Fibroblast of lung (primary cell): ENCODE data around the gene TFAP2E. TPM values are rescaled to one million over a fixed set of nuclear protein-coding genes. Genes with fewer than 3 reads are reported as not detected.

Experiments used
- DNase-seq, 2 donors: peaks; one replicate each; pipeline versions ENCODE4 v3.0.0 to v3.0.0-alpha.2; 2010; ENCODE audit warnings: low read depth in 2 of 2
- H2AFZ ChIP-seq: 2 replicates; pipeline ENCODE4 v1.5.1; 2012; ENCODE audit warnings: low read length, control low read depth, inconsistent platforms
- H3K27ac ChIP-seq: 2 replicates; pipeline ENCODE4 v1.5.1; 2011; ENCODE audit warnings: low read length, control low read depth; ENCODE audit not compliant: insufficient read depth
- H3K27me3 ChIP-seq: 2 replicates; pipeline ENCODE4 v1.5.1; 2011; ENCODE audit warnings: mild to moderate bottlenecking, low read length; ENCODE audit not compliant: control insufficient read depth, insufficient read depth
- H3K36me3 ChIP-seq: 2 replicates; pipeline ENCODE4 v1.5.1; 2011; ENCODE audit warnings: low read length; ENCODE audit not compliant: control insufficient read depth, insufficient read depth
- H3K4me1 ChIP-seq: 2 replicates; pipeline ENCODE4 v1.5.1; 2011; ENCODE audit warnings: low read length; ENCODE audit not compliant: control insufficient read depth, insufficient read depth; ENCODE audit errors: extremely low read depth
- H3K4me2 ChIP-seq: 2 replicates; pipeline ENCODE4 v1.5.1; 2011; ENCODE audit warnings: low read length, control low read depth; ENCODE audit not compliant: insufficient read depth; ENCODE audit errors: extremely low read depth
- H3K4me3 ChIP-seq, 4 experiments: fragments of 200-600 bp in 1 of 4; sonication (generic) in 1 of 4; replicated peaks in 1 of 4; 2 replicates each; pipeline ENCODE4 v1.5.1; 2011 to 2016; ENCODE audit warnings: low read length in 4 of 4, low read depth in 3 of 4, mild to moderate bottlenecking in 3 of 4, control low read depth in 2 of 4, inconsistent platforms in 1 of 4, mixed read lengths in 1 of 4; ENCODE audit not compliant: insufficient read depth in 1 of 4; ENCODE audit errors: control extremely low read depth in 1 of 4
- H3K79me2 ChIP-seq: 2 replicates; pipeline ENCODE4 v1.5.1; 2012; ENCODE audit warnings: mild to moderate bottlenecking, low read length, inconsistent platforms; ENCODE audit not compliant: control insufficient read depth, insufficient read depth
- H3K9ac ChIP-seq: 2 replicates; pipeline ENCODE4 v1.5.1; 2011; ENCODE audit warnings: mild to moderate bottlenecking, low read length, control low read depth; ENCODE audit not compliant: insufficient read depth
- H3K9me3 ChIP-seq: 2 replicates; pipeline ENCODE4 v1.5.1; 2012; ENCODE audit warnings: low read depth, low read length; ENCODE audit not compliant: control insufficient read depth, insufficient read depth
- H4K20me1 ChIP-seq: 2 replicates; pipeline ENCODE4 v1.5.1; 2011; ENCODE audit warnings: low read length; ENCODE audit not compliant: control insufficient read depth, insufficient read depth; ENCODE audit errors: extremely low read depth
- EZH2 ChIP-seq: IDR thresholded peaks from 2 replicates; pipeline ENCODE4 v1.5.1; 2012; ENCODE audit warnings: low read length, control low read depth, mild to moderate bottlenecking; ENCODE audit errors: missing control alignments
- polyA plus RNA-seq, 2 donors: library from polyadenylated mRNA; depleted of rRNA in 1 of 2; stranded (reverse) in 1 of 2; unstranded in 1 of 2; fragments of >200 nt; gene quantifications; 2 replicates each; pipeline ENCODE4 v1.2.1, GENCODE V29; 2011 to 2012; ENCODE audit warnings: missing spikeins in 1 of 2
- total RNA-seq: library from RNA; depleted of rRNA; stranded (reverse); fragments of >200 nt; gene quantifications from 2 replicates; pipeline ENCODE4 v1.2.1, GENCODE V29; 2014
- TF ChIP-seq, protein P1 (sequence below), 2 donors: IDR thresholded peaks in 1 of 2; conservative IDR thresholded peaks in 1 of 2; 1 replicate in 1 of 2; 2 replicates in 1 of 2; pipeline ENCODE4 v1.5.1; 2011 to 2012; ENCODE audit warnings: low read length in 2 of 2, control low read depth in 1 of 2, inconsistent platforms in 1 of 2, low read depth in 1 of 2, mild to moderate bottlenecking in 1 of 2

TFAP2E gene
- total and polyA plus RNA-seq, 2 donors (not counting 1 experiment from before 2014, with no cell fraction given), result 0.17 to 0.83 TPM

DNA sequence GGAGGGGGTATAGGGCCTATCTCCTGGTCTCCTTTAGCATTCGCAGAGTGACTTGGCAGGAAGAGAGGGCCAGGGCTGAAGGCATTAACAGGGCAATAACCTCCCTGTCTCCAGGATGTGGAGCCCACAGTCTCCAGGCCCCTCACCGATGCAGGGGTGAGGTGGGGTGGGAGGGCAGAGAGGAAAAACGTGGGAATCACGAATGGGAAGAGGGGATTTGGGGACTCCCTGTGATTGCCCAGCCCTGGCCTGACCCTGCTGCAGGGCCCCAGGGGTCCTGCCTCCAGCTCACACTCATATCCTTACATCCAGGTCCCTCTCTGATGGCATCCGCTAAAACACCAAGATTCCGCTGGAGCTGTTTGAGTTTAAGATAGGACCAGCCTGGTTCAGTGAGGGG lies 14.6 kb downstream of the TFAP2E start:
- Histone ChIP-seq H3K4me3 (no peak overlapping the region), H3K9me3 (no peaks in the 10 kb centered on the region), H3K27me3 (no peaks in the 10 kb centered on the region), H3K36me3 (no peaks in the 10 kb centered on the region), H3K9ac (no peak overlapping the region), H2AFZ (no peak overlapping the region), H4K20me1 (no peaks in the 10 kb centered on the region), H3K27ac (no peak overlapping the region), H3K79me2 (no peaks in the 10 kb centered on the region), H3K4me2 (no peak overlapping the region), H3K4me1 (no peaks in the 10 kb centered on the region)
- TF ChIP-seq EZH2, result no peak
- TF ChIP-seq, protein P1, sequence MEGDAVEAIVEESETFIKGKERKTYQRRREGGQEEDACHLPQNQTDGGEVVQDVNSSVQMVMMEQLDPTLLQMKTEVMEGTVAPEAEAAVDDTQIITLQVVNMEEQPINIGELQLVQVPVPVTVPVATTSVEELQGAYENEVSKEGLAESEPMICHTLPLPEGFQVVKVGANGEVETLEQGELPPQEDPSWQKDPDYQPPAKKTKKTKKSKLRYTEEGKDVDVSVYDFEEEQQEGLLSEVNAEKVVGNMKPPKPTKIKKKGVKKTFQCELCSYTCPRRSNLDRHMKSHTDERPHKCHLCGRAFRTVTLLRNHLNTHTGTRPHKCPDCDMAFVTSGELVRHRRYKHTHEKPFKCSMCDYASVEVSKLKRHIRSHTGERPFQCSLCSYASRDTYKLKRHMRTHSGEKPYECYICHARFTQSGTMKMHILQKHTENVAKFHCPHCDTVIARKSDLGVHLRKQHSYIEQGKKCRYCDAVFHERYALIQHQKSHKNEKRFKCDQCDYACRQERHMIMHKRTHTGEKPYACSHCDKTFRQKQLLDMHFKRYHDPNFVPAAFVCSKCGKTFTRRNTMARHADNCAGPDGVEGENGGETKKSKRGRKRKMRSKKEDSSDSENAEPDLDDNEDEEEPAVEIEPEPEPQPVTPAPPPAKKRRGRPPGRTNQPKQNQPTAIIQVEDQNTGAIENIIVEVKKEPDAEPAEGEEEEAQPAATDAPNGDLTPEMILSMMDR (conservative IDR thresholded peaks at IDR 0.05 in 1 of 2, IDR thresholded peaks at IDR 0.05 in 1 of 2; ENCODE audit: low read depth in 1 of 2, low read length in 2 of 2), result no peak
- no peak for DNase-seq

DNA sequence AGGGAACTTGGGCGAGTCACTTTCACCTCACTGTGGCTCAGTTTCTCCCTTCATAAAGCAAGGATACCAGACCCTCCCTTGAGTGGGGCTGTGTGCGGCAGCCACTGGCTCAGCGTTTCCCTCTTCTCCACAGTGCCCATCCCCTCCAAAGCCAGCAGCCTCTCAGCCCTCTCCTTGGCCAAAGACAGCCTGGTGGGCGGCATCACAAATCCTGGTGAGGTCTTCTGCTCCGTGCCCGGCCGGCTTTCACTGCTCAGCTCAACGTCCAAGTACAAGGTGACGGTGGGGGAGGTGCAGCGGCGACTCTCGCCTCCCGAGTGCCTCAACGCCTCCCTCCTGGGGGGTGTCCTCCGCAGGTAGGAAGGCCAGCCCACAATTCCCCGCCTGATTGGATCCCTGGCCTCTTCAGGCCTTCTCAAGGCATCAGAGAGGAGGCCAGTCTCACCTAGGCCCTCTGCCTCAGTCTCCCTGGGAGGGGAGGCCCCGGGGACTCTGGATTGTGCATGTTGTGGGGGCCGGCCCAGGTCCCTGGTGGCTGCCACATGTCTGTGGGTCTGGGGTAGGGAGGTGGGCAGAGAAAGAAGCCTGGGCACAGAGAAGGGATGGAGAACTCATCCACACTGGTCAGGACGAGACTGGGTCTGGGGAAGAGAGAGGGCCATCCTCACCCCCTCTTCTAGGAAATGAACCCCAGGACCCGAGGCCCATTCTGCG lies 15.2 kb downstream of the TFAP2E start:
- no peaks in the 10 kb centered on the region for H4K20me1 ChIP-seq
- H3K9me3 ChIP-seq, result no peaks in the 10 kb centered on the region
- H3K36me3 ChIP-seq, result no peaks in the 10 kb centered on the region
- no peak overlapping the region for H2AFZ ChIP-seq
- H3K27ac ChIP-seq, result no peak overlapping the region
- H3K79me2 ChIP-seq, result no peaks in the 10 kb centered on the region
- H3K4me2 ChIP-seq, result no peak overlapping the region
- no peaks in the 10 kb centered on the region for H3K4me1 ChIP-seq
- TF ChIP-seq EZH2, result no peak
- TF ChIP-seq, protein P1 (conservative IDR thresholded peaks at IDR 0.05 in 1 of 2, IDR thresholded peaks at IDR 0.05 in 1 of 2; ENCODE audit: low read depth in 1 of 2, low read length in 2 of 2), result no peak
- H3K9ac ChIP-seq, result no peak overlapping the region
- H3K27me3 ChIP-seq, result no peaks in the 10 kb centered on the region
- H3K4me3 ChIP-seq, result no peak overlapping the region
- no peak for DNase-seq

DNA sequence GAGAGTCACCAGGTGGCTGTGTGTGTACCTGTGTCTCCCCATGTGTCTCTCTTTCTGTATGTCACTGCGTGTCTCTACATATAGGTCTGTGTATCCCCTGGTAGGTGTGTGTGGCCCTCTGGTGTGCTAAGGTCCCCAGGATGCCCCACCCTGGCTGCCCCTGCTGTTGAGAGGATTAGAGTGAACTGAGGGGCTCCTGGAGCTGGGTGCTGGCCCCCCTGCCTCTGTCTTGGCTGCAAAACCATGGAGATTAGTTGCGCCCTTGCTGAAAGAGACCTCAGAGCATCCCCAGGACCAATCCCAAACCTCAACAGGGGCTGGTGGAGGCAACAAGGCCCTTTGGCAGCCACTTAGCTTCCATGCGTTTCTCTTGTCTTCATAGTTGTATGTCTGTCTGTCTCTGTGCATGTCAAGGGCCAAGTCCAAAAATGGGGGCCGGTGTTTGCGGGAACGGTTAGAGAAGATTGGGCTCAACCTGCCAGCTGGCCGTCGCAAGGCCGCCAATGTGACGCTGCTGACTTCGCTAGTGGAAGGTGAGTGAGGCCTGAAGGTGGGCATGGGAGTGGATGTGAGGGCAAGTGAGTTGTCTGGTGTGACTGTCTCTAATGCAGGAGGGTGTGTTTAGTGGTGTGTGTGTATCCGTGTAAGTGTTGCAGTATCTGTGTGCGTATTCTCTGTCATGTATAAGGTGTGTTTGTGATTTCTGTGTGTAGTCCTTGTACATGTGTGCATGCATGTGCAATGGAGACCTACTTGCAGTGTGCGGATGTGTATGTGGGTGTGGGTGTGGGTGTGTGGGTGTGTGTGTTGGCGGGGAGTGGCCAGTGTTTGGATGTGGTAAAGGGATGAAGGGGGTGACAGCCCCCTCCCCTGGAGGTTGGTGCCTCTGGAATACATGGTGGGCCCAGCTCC lies 16.7 kb downstream of the TFAP2E start:
- Histone ChIP-seq H3K4me3 (no peak overlapping the region), H3K4me1 (no peaks in the 10 kb centered on the region), H3K27me3 (no peaks in the 10 kb centered on the region), H3K9me3 (no peaks in the 10 kb centered on the region), H3K79me2 (no peaks in the 10 kb centered on the region), H3K27ac (no peak overlapping the region), H3K4me2 (no peak overlapping the region), H4K20me1 (no peaks in the 10 kb centered on the region), H3K9ac (no peak overlapping the region), H2AFZ (no peak overlapping the region), H3K36me3 (no peaks in the 10 kb centered on the region)
- no peak for TF ChIP-seq EZH2
- TF ChIP-seq, protein P1 (conservative IDR thresholded peaks at IDR 0.05 in 1 of 2, IDR thresholded peaks at IDR 0.05 in 1 of 2; ENCODE audit: low read depth in 1 of 2, low read length in 2 of 2), result no peak
- DNase-seq, result no peak
